Keratinocyte (primary cell): ENCODE measurements around the gene BSG. TPM values are rescaled to one million over a fixed set of nuclear protein-coding genes. Genes with fewer than 3 reads are reported as not detected.
A peak's percentile ranks its signal among the peaks of the same experiment; 100 is the strongest.

Source experiments
- DNase-seq: peaks from one replicate; pipeline ENCODE4 v3.0.0-alpha.2; 2011; ENCODE audit warnings: low read depth, missing footprints, low spot score
- FAIRE-seq: peaks from 2 replicates; lab custom pipeline; 2011; peaks lifted over from hg19 to GRCh38; lab: Jason Lieb, UNC
- H2AFZ ChIP-seq: 2 replicates; pipeline ENCODE4 v1.6.0; 2012; ENCODE audit warnings: low read length, control low read depth, inconsistent platforms; ENCODE audit not compliant: control insufficient read depth
- H3K27ac ChIP-seq: 2 replicates; pipeline ENCODE4 v1.5.1; 2011; ENCODE audit warnings: low read length; ENCODE audit not compliant: control insufficient read depth, insufficient read depth
- H3K27me3 ChIP-seq: 3 replicates; pipeline ENCODE4 v1.6.0; 2011; ENCODE audit warnings: low read length; ENCODE audit not compliant: control insufficient read depth, insufficient read depth; ENCODE audit errors: extremely low read depth
- H3K36me3 ChIP-seq, 2 experiments: 2 replicates in 1 of 2; 3 replicates in 1 of 2; pipeline ENCODE4 v1.5.1; 2011; ENCODE audit warnings: low read length in 2 of 2, mild to moderate bottlenecking in 1 of 2; ENCODE audit not compliant: control insufficient read depth in 2 of 2, insufficient read depth in 2 of 2; ENCODE audit errors: extremely low read depth in 1 of 2
- H3K4me1 ChIP-seq: 3 replicates; pipeline ENCODE4 v1.5.1; 2011; ENCODE audit warnings: low read length; ENCODE audit not compliant: control insufficient read depth, insufficient read depth; ENCODE audit errors: extremely low read depth
- H3K4me2 ChIP-seq: 3 replicates; pipeline ENCODE4 v1.6.0; 2011; ENCODE audit warnings: low read depth, low read length; ENCODE audit not compliant: control insufficient read depth, insufficient read depth; ENCODE audit errors: extremely low read depth
- H3K4me3 ChIP-seq, 3 experiments: fragments of 200-600 bp in 1 of 3; sonication (generic) in 1 of 3; 2 replicates in 2 of 3; 3 replicates in 1 of 3; pipeline ENCODE4 v1.5.1; 2011 to 2016; ENCODE audit warnings: low read length in 3 of 3, mild to moderate bottlenecking in 3 of 3, control low read depth in 2 of 3, inconsistent platforms in 1 of 3, low read depth in 1 of 3, mixed read lengths in 1 of 3, mixed run types in 1 of 3, moderate library complexity in 1 of 3; ENCODE audit not compliant: control insufficient read depth in 2 of 3, insufficient read depth in 2 of 3; ENCODE audit errors: extremely low read depth in 1 of 3
- H3K79me2 ChIP-seq: 2 replicates; pipeline ENCODE4 v1.6.0; 2012; ENCODE audit warnings: low read length; ENCODE audit not compliant: control insufficient read depth, insufficient read depth
- H3K9ac ChIP-seq: 3 replicates; pipeline ENCODE4 v1.6.0; 2011; ENCODE audit warnings: low read length; ENCODE audit not compliant: control insufficient read depth, insufficient read depth; ENCODE audit errors: extremely low read depth
- H3K9me1 ChIP-seq: 3 replicates; pipeline ENCODE4 v1.6.0; 2011; ENCODE audit warnings: low read length; ENCODE audit not compliant: control insufficient read depth, insufficient read depth; ENCODE audit errors: extremely low read depth
- H3K9me3 ChIP-seq: 2 replicates; pipeline ENCODE4 v1.5.1; 2012; ENCODE audit warnings: low read depth, low read length; ENCODE audit not compliant: control insufficient read depth
- H4K20me1 ChIP-seq: 3 replicates; pipeline ENCODE4 v1.6.0; 2011; ENCODE audit warnings: low read length; ENCODE audit not compliant: control insufficient read depth, insufficient read depth; ENCODE audit errors: extremely low read depth
- EZH2 ChIP-seq: IDR thresholded peaks from one replicate; pipeline ENCODE4 v1.6.1; 2012; ENCODE audit warnings: inconsistent platforms, mild to moderate bottlenecking, low read length, moderate library complexity
- dilution Hi-C: fragments of 300-500 bp; cut with MboI; formaldehyde crosslinking; loops from one replicate; pipeline ENCODE4 v1.7.0; 2020; ENCODE audit warnings: low sequenced_read_pairs; ENCODE audit not compliant: extremely low pct_ligation_motif_present
- polyA plus RNA-seq, 5 experiments: library from polyadenylated mRNA; depleted of rRNA in 3 of 5; stranded (reverse) in 3 of 5; stranded (forward) in 1 of 5; unstranded in 1 of 5; fragments of >200 nt; gene quantifications; 1 replicate in 1 of 5; 2 replicates in 3 of 5; 3 replicates in 1 of 5; pipeline versions ENCODE4 v1.2.1 to v1.2.3, GENCODE V29; 2011 to 2012; ENCODE audit warnings: missing spikeins in 2 of 5, low read depth in 1 of 5, low replicate concordance in 1 of 5
- TF ChIP-seq, protein P1 (sequence below), 3 experiments: IDR thresholded peaks in 1 of 3; conservative IDR thresholded peaks in 1 of 3; optimal IDR thresholded peaks in 1 of 3; 2 replicates in 2 of 3; 3 replicates in 1 of 3; pipeline versions ENCODE3 to v1.5.1; 2011; ENCODE audit warnings: low read length in 3 of 3, mild to moderate bottlenecking in 3 of 3, moderate library complexity in 2 of 3, control low read depth in 1 of 3, inconsistent platforms in 1 of 3; ENCODE audit not compliant: insufficient read depth in 2 of 3; ENCODE audit errors: extremely low read depth in 1 of 3

BSG gene
- polyA plus RNA-seq, 1 donor (not counting 4 experiments of a cell fraction or from before 2014, with no cell fraction given), result 388 TPM

DNA sequence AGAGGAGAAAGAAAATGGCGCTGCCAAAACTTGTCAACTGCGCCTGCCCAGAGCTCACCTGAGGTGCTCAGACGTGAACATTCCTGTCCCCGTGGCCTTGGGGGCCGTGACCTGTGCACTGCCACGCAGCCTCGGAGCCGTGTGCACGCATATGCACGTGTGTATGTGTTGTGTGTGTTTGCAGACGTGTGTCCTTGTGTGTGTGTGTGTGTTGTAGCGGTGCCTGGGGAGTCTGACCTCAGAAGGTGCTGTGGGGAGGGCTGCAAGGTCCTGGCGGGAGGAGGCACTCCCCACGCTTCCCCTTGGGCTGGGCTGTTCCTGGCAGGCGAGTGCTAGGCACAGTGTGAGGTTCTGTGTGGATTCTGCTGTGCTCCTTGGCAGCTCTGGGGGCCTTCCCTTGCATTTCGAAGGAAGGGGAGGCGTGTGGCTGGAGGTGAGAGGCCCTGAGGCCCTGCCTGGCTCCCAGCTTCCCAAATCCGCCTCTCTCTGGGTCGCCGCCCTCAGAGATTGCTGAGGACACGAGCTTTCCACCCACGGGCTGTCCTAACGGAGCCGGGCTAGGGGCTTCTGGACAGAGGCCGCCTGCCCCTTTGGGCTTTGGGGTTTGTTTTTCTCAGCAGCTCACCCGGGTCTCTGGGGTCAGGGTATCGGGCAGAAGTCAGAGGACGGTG, 4.5 kb downstream of the BSG start:
- Histone ChIP-seq H3K4me3 (peak overlapping the region in 1 of 3 experiments; percentile 13), H3K9me3 (no peaks in the 10 kb centered on the region), H3K27me3 (no peaks in the 10 kb centered on the region), H3K9ac (no peak overlapping the region), H3K79me2 (peaks cover 88% of the 10 kb centered on the region), H4K20me1 (peaks cover 58% of the 10 kb centered on the region), H3K36me3 (peaks cover 16 to 23% of the 10 kb centered on the region in 2 experiments), H3K4me2 (peak overlapping the region; percentile 82), H2AFZ (no peak overlapping the region), H3K27ac (peak overlapping the region; percentile 10), H3K9me1 (no peaks in the 10 kb centered on the region), H3K4me1 (peaks cover 30% of the 10 kb centered on the region)
- no peak for TF ChIP-seq EZH2
- TF ChIP-seq, protein P1, sequence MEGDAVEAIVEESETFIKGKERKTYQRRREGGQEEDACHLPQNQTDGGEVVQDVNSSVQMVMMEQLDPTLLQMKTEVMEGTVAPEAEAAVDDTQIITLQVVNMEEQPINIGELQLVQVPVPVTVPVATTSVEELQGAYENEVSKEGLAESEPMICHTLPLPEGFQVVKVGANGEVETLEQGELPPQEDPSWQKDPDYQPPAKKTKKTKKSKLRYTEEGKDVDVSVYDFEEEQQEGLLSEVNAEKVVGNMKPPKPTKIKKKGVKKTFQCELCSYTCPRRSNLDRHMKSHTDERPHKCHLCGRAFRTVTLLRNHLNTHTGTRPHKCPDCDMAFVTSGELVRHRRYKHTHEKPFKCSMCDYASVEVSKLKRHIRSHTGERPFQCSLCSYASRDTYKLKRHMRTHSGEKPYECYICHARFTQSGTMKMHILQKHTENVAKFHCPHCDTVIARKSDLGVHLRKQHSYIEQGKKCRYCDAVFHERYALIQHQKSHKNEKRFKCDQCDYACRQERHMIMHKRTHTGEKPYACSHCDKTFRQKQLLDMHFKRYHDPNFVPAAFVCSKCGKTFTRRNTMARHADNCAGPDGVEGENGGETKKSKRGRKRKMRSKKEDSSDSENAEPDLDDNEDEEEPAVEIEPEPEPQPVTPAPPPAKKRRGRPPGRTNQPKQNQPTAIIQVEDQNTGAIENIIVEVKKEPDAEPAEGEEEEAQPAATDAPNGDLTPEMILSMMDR (optimal IDR thresholded peaks at IDR 0.05 in 1 of 3, IDR thresholded peaks at IDR 0.05 in 1 of 3, conservative IDR thresholded peaks at IDR 0.05 in 1 of 3; ENCODE audit: extremely low read depth in 1 of 3, insufficient read depth in 2 of 3, low read length in 3 of 3), result no peak
- dilution Hi-C loops, result no loop called here
- FAIRE-seq (no peak), DNase-seq (no peak)

DNA sequence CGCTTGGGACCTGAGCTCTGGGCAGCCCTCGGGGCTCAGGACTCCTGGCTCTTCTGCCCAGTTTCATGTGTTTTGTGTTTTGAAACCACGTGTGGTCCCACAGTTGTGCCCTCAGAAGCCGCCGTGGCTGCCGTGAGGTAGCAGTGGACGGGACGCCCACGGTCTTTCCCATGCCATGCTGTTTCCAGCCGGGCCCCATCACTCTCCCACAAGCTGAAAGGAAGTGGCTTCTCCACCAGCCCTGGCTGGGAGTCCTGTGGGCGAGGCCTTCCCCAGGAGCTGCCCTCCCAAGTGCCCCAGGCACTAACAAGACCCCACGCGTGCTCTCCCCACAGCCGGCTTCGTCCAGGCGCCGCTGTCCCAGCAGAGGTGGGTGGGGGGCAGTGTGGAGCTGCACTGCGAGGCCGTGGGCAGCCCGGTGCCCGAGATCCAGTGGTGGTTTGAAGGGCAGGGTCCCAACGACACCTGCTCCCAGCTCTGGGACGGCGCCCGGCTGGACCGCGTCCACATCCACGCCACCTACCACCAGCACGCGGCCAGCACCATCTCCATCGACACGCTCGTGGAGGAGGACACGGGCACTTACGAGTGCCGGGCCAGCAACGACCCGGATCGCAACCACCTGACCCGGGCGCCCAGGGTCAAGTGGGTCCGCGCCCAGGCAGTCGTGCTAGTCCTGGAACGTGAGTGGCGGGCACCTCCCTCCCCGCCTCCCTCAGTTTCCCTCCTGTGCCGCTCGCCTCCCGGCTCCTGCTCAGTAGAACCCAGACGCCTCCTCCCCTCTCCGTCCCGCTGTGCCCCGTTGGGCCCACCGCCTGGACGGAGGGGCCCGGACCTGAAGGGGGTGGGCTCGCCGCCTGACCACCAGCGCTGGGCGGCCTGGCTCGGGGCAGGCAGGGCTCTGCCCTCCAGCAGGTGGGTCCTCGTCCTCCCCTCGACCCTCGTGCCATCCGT, 5.3 kb downstream of the BSG start:
- Histone ChIP-seq H2AFZ (no peak overlapping the region), H3K27me3 (no peaks in the 10 kb centered on the region), H3K27ac (no peak overlapping the region), H3K36me3 (peaks cover 20 to 23% of the 10 kb centered on the region in 2 experiments), H4K20me1 (peaks cover 60% of the 10 kb centered on the region), H3K79me2 (peaks cover 86% of the 10 kb centered on the region), H3K4me1 (peaks cover 30% of the 10 kb centered on the region), H3K4me2 (no peak overlapping the region), H3K9me3 (no peaks in the 10 kb centered on the region), H3K4me3 (no peak overlapping the region), H3K9me1 (no peaks in the 10 kb centered on the region), H3K9ac (no peak overlapping the region)
- dilution Hi-C loops, result no loop called here
- no peak for DNase-seq
- FAIRE-seq, result no peak
- TF ChIP-seq EZH2, result no peak
